Neutrophil (primary cell): Measurements from ENCODE around the gene ANKS1B.
"Not testable (repeated sequence)": the region's sequence is repeated elsewhere in the genome, so short reads cannot be mapped to it uniquely, and the experiment has no call there.

Source experiments
- H3K27ac ChIP-seq: fragments of 200-600 bp; sonication (generic); 2 replicates; pipeline ENCODE4 v1.5.1; 2016; ENCODE audit warnings: mild to moderate bottlenecking, moderate library complexity
- H3K27me3 ChIP-seq: fragments of 200-600 bp; sonication (generic); 2 replicates; pipeline ENCODE4 v1.6.0; 2016; ENCODE audit warnings: mild to moderate bottlenecking
- H3K36me3 ChIP-seq: fragments of 200-600 bp; sonication (generic); 2 replicates; pipeline ENCODE4 v1.5.1; 2017
- H3K4me1 ChIP-seq, 2 experiments: fragments of 200-600 bp in 1 of 2; sonication (generic) in 1 of 2; 1 replicate in 1 of 2; 2 replicates in 1 of 2; pipeline versions ENCODE4 v1.5.1 to v1.6.1; 2013 to 2016; ENCODE audit warnings: low read depth in 1 of 2, low read length in 1 of 2, mild to moderate bottlenecking in 1 of 2, moderate library complexity in 1 of 2; ENCODE audit not compliant: control insufficient read depth in 1 of 2, insufficient read depth in 1 of 2
- H3K4me3 ChIP-seq, 2 experiments: fragments of 200-600 bp in 1 of 2; sonication (generic) in 1 of 2; 1 replicate in 1 of 2; 2 replicates in 1 of 2; pipeline ENCODE4 v1.5.1; 2013 to 2016; ENCODE audit warnings: low read depth in 1 of 2, low read length in 1 of 2, mild to moderate bottlenecking in 1 of 2, moderate library complexity in 1 of 2
- H3K9me3 ChIP-seq: fragments of 200-600 bp; sonication (generic); 2 replicates; pipeline ENCODE4 v1.5.1; 2016
- TF ChIP-seq, protein P1 (sequence below): fragments of 200-600 bp; sonication (generic); IDR thresholded peaks from 2 replicates; pipeline ENCODE4 v1.5.1; 2016; ENCODE audit warnings: antibody characterized with exemption

Gene ANKS1B

DNA sequence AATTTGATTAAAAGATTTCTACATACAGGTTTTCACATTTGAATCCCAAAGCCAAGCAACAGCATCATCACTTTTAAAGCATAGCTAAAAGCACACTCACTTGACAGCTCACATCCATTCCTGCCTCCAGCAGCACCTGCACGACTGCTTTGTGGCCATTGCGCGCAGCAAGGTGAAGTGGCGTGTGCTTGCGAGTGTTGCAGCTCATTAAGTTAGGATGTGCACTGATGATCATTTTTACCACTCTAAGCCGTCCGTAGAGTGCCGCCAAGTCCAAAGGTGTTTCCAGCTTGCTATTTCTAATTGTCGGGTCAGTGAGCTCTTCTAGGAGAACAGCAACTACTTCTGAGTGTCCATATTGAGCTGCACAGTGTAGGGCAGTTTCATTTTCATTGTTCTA is 178.4 kb downstream of the ANKS1B start:
- no peaks in the 10 kb centered on the region for H3K9me3 ChIP-seq
- H3K27me3 ChIP-seq: no peaks in the 10 kb centered on the region
- H3K4me3 ChIP-seq: no peak overlapping the region
- no peaks in the 10 kb centered on the region for H3K36me3 ChIP-seq
- H3K27ac ChIP-seq: no peak overlapping the region
- no peaks in the 10 kb centered on the region for H3K4me1 ChIP-seq
- TF ChIP-seq, protein P1, sequence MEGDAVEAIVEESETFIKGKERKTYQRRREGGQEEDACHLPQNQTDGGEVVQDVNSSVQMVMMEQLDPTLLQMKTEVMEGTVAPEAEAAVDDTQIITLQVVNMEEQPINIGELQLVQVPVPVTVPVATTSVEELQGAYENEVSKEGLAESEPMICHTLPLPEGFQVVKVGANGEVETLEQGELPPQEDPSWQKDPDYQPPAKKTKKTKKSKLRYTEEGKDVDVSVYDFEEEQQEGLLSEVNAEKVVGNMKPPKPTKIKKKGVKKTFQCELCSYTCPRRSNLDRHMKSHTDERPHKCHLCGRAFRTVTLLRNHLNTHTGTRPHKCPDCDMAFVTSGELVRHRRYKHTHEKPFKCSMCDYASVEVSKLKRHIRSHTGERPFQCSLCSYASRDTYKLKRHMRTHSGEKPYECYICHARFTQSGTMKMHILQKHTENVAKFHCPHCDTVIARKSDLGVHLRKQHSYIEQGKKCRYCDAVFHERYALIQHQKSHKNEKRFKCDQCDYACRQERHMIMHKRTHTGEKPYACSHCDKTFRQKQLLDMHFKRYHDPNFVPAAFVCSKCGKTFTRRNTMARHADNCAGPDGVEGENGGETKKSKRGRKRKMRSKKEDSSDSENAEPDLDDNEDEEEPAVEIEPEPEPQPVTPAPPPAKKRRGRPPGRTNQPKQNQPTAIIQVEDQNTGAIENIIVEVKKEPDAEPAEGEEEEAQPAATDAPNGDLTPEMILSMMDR: no peak

DNA sequence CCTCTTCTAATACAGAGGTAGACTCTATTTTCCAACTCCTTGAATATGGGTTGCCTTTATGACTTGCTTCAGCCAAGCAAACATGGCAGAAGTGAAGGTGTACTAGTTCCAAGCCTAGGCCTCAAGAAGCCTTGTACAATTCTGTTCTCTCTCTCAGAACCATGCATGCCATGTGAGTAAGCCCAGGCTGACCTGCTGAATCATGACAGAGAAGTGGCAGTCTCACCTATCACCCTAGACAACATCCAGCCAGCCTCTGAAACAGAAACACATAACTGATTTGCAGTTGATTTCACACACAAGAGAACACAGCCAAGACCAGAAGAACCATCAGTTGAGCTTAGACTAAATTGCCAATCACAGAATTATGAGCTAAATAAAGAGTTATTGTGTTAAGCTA is 180.0 kb downstream of the ANKS1B start:
- H3K27ac ChIP-seq: no peak overlapping the region
- no peaks in the 10 kb centered on the region for H3K27me3 ChIP-seq
- TF ChIP-seq, protein P1: no peak
- H3K36me3 ChIP-seq: no peaks in the 10 kb centered on the region
- H3K4me3 ChIP-seq: no peak overlapping the region
- no peaks in the 10 kb centered on the region for H3K9me3 ChIP-seq
- no peaks in the 10 kb centered on the region for H3K4me1 ChIP-seq

DNA sequence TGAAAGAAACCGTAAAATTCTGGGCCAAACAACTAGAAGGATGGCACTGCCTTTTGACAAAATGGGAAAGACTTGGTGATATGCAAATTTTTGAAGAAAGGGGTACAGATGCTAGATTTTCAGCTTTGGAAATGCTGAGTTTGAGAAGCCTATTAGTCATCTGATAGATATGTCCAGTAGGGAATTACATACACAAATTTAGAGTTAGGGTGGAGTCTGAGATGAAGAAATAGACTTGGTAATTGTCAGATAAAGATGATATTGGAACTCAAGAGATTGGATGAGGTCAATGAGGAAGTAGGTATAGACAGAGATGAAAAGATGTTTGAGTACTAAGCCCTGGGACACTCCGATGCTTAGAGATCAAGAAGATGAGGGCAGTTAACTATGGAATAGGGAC is 184.1 kb downstream of the ANKS1B start:
- no peaks in the 10 kb centered on the region for H3K4me1 ChIP-seq
- H3K36me3 ChIP-seq: no peaks in the 10 kb centered on the region
- no peak overlapping the region for H3K4me3 ChIP-seq
- H3K27ac ChIP-seq: no peak overlapping the region
- no peaks in the 10 kb centered on the region for H3K27me3 ChIP-seq
- H3K9me3 ChIP-seq: no peaks in the 10 kb centered on the region
- TF ChIP-seq, protein P1: no peak

DNA sequence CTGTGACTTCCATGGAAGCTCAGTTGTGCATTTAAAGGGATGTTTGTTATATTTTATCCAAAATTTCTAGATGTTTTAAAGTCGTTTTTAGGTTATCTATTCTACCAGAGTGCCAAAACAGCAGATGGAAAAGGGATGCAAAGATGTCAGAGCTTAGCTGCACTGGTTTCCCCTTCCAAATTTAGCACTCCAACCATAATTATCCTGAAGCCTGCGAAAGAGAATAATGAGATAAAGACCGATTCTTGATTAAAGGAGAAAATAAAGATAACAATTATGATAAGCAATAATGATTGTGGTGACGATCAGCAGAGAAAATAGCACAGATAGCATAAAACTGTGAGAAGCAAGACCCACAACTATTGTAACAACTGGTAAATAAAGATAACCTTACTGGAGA is 186.8 kb downstream of the ANKS1B start:
- not testable (repeated sequence) for H3K4me3 ChIP-seq

DNA sequence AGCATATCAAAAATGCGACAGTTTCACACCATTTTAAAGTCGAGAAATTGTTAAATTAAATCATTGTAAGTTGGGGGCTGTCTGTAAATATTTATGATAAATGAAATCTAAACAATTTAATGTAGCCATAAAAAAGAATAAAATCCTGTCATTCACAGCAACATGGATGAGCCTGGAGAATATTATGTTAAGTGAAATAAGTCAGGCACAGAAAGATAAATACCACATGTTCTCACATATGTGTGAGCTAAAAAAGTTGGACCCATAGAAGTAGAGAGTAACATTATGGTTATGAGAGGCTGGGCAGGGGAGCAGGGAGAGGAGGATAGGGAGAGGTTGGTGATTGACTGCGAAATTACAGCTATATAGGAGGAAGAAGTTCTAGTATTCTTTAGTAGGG is 201.3 kb downstream of the ANKS1B start:
- H3K27me3 ChIP-seq: no peaks in the 10 kb centered on the region

More for the DNA sequence above, 186.8 kb downstream of the ANKS1B start:
- H3K9me3 ChIP-seq, H3K4me1 ChIP-seq, H3K27ac ChIP-seq, H3K27me3 ChIP-seq, H3K36me3 ChIP-seq: not testable (repeated sequence)

DNA sequence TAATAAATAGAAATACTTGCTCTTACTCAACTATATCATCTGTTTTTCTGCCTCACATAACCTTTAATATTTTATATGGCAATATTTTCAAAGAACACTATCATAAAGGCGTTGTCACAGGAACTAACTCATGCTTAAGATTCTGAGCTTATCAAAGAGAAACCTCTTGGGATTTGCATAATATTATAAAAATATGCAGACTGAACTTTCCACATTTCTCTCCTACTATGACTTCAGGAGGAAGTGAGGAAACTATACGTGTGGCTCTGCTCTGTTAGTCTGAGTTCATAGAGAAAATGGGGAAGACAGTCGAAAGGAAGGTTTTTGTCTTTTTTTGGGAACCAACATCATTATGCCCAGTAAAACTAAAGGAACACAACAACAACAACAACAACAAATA is 212.5 kb downstream of the ANKS1B start:
- H3K27me3 ChIP-seq: no peaks in the 10 kb centered on the region
- H3K4me3 ChIP-seq: no peak overlapping the region
- H3K36me3 ChIP-seq: no peaks in the 10 kb centered on the region
- no peaks in the 10 kb centered on the region for H3K9me3 ChIP-seq
- no peak overlapping the region for H3K27ac ChIP-seq
- TF ChIP-seq, protein P1: no peak
- H3K4me1 ChIP-seq: no peaks in the 10 kb centered on the region

More for the DNA sequence above, 201.3 kb downstream of the ANKS1B start:
- Histone ChIP-seq H3K9me3 (no peaks in the 10 kb centered on the region), H3K27ac (no peak overlapping the region), H3K36me3 (no peaks in the 10 kb centered on the region), H3K4me1 (no peaks in the 10 kb centered on the region), H3K4me3 (no peak overlapping the region)
- TF ChIP-seq, protein P1: no peak
